Stimulated activated CD4-positive, alpha-beta T cell treated with anti-CD3 and anti-CD28 coated beads, Interleukin-4, amount 100 ng/mL, for 1 hour (primary cell): Measurements from ENCODE around the gene ZNF44.

ENCODE experiments used
- DNase-seq: peaks from one replicate; pipeline ENCODE4 v3.0.0-alpha.2; 2020

Gene ZNF44

DNA sequence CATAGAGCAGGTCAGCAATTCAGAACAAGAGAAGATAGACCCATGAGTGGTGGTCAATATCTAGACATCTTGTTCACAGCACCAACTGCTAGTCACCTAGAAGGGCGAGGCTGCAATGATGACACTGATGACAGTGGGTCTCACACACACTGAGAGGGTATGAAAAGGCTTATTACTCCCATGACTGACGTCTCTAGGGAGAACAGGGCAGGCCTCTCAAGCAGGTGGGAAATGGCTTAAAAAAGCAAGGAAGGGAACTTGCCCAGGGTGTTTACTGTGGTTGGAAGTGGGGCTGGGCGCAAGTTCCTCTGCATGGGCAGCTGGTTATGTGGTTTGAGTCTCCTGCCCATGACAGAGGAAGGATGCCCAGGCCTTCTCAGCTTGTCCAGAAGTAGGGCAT, 33.8 kb downstream of the ZNF44 start:
- DNase-seq, result no peak

DNA sequence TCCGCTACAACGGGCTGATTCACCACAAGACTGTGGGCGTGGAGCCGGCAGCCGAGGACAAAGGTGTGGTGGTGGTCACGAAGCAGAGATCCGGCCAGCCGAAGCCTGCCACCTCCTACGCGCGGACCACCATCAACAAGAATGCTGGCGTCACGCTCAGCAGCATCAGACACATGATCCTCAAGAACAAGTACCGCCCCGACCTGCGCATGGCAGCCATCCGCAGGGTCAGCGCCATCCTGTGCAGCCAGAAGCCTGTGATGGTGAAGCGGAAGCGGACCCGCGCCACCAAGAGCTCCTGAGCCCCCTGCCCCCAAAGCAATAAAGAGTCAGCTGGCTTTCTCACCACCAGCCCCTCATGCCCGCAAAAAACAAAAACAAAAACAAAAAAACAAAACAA, 34.4 kb downstream of the ZNF44 start:
- DNase-seq, result no peak

- DNase-seq, result no peak
Measured at GRCh38 chr19:12255372-12255771, 39.3 kb downstream of the ZNF44 start.

DNA sequence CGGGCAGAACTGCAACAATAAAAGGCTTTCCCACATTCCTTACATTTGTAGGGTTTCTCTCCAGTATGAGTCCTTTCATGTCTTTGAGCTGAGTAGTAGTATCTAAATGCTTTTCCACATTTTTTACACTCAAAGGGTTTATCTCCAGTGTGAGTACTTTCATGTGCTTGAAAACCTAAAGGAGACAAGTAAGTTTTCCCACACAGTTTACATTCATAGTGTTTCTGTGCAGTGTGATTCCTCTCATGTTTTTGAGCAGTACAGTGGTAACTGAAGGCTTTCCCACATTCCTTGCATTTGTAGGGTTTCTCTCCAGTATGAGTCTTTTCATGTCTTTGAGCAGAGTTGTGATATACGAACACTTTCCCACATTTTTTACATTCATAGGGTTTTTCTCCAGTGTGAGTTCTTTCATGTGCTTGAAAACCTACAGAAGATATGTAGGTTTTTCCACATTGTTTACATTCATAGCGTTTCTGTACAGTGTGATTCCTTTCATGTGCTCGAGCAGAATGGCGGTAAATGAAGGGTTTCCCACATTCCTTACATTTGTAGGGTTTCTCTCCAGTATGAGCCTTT, 47.0 kb downstream of the ZNF44 start:
- DNase-seq, result no peak

DNA sequence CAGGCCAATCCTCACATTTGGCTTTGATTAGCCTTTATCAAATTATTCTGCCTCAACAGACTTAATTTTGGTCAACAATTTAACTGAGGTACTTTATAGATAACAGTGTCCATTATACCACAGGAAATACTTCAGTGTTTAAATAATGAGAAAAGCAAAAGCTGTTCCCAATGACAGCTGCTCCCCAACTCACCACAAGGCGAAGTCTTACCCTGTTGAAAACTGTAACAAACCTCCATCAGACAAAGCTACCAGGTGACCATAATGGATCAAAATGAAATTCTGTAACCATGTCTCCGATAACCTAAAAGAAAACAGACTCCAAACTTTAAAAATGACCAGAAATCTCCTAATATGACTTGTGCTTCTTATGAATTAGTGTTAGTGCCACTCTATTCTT, 50.3 kb downstream of the ZNF44 start:
- no peak for DNase-seq

GRCh38 chr19:12237143-12237839, 57.4 kb downstream of the ZNF44 start:
- no peak for DNase-seq

DNA sequence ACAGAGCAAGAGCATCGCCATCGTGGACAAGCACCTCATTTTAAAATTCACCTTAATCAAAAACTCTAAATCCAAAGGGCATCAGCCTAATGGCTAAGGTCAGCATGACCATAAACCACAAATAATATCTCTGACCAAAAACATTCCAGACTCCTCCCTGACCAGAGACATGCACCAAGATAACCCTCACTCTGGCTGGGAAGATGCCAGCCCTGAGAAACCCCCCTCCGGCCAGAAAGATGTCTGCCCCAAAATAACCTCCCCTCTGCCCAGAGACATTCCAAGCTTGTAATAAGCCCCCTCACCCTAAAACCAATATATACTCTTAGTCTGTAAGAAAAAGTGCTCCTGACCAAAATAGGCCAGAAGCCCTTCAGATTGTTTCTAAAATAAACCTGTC, 61.7 kb downstream of the ZNF44 start:
- no peak for DNase-seq

DNA sequence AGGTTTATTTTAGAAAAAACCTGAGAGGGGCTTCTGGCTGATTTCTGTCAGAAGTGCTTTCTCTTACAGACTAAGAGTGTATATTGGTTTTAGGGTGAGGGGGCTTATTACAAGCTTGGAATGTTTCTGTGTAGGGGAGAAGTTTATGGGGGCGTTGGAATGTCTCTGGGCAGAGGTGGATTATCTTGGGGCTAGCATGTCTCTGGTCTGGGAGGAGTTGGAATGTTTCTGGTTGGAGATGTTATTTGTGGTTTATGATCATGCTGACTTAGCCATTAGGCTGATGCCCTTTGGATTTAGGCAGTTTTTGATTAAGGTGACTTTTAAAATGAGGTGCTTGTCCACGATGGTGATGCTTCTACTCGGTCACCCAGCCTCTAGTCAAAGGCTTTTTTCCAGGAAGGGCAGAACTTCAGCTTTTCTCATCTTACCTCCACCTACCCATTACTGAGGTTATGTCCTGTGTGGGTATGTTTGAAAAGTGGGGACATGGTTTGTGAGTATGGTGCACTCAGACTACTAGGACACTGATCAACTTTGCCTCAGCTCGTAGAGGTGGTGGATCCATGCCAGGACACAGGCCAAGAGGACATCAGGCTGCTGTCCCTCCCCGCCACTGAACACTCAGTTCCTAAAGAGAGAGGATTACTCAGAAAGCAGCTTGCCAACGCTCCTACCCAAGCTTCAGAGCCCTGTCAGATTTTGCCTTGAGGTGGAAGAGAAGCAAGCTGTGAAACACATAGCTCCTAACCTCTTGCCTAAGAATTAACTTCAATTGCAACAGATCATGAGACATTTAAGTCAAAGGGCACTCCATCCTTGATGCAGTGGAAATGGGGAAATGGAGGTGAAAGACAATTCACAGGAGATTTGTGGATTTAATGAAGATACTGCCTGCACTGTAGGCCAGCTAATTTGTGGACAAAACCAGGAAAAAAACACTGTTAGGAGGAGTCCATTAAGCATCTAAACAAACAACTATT, 63.6 kb downstream of the ZNF44 start:
- DNase-seq, result no peak

- no peak for DNase-seq
Measured at GRCh38 chr19:12229990-12230389, 64.7 kb downstream of the ZNF44 start.

DNA sequence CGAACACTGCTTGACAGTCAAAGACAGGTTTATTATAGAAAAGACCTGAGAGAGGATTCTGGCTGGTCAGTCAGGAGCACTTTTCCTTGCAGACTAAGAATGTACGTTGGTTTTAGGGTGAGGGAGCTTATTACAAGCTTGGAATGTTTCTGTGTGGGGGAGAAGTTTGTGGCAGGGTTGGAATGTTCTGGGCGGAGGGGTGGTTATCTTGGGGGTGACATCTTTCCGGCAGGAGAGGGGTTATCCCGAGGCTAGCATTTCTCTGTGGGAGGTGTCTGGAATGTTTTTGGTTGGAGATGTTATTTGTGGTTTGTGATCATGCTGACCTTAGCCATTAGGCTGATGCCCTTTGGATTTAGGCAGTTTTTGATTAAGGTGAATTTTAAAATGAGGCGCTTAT, 70.0 kb downstream of the ZNF44 start:
- no peak for DNase-seq

- no peak for DNase-seq
Measured at GRCh38 chr19:12222980-12223630, 71.6 kb downstream of the ZNF44 start.
